ENCODE data around the gene PTPRT. TPM values are rescaled to one million over a fixed set of nuclear protein-coding genes. Genes with fewer than 3 reads are reported as not detected.

Gene PTPRT
- total RNA-seq, 1 experiment from 2014 or later: not detected

DNA sequence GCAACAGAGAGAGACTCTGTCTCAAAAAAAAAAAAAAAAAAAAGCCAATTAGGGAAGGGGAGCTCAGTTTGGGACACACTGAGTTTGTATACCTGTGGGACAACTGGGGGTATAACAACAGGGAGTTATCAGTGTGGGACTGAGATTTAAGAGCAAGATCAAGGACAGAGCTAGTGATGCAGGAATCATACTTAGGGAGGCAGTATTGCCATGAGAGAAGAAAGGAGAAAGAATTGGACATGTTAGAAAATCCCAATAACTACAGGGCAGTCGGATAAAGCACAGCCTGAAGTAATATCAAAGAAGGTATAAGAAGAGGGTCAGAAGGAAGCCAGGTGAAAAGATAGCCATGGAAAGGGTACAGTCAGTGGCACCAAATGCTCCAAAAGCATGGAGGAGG is 121.2 kb downstream of the PTPRT start (continued):
- TF ChIP-seq, protein P1, sequence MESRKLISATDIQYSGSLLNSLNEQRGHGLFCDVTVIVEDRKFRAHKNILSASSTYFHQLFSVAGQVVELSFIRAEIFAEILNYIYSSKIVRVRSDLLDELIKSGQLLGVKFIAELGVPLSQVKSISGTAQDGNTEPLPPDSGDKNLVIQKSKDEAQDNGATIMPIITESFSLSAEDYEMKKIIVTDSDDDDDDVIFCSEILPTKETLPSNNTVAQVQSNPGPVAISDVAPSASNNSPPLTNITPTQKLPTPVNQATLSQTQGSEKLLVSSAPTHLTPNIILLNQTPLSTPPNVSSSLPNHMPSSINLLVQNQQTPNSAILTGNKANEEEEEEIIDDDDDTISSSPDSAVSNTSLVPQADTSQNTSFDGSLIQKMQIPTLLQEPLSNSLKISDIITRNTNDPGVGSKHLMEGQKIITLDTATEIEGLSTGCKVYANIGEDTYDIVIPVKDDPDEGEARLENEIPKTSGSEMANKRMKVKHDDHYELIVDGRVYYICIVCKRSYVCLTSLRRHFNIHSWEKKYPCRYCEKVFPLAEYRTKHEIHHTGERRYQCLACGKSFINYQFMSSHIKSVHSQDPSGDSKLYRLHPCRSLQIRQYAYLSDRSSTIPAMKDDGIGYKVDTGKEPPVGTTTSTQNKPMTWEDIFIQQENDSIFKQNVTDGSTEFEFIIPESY (IDR thresholded peaks at IDR 0.05; ENCODE audit: extremely low read depth, insufficient replicate concordance, low read length): no peak

DNA sequence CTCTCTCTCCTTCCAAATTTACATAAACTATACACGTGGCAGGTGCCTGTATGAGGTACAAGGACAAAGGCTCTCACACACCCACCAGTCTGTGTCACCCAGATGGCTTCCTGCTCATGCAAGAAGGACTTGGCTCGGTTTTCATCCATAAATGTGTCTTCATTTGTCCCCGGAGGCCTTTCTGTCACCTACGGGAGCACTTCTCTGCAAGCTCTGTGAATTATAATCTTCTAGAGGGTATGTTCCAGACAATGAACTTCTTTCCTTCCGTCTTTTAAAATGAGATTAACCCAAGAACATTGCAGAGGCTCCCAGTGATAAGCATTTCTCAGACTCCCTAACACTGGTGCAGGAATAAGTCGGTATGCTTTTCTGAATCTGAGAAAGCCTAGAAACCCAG is 123.6 kb downstream of the PTPRT start:
- Histone ChIP-seq H2AFZ (ENCODE audit: low read depth, low read length, poor library complexity, severe bottlenecking) (no peak overlapping the region), H3K9ac (ENCODE audit: low read length) (no peak overlapping the region), H3K9me3 (ENCODE audit: control insufficient read depth in 1 of 2, insufficient read depth in 1 of 2, low read depth in 1 of 2, low read length in 2 of 2) (peaks cover 0 to 3% of the 10 kb centered on the region in 2 experiments; a peak in 1 of 4 replicates), H3K4me2 (ENCODE audit: low read length) (no peak overlapping the region), H3K9me2 (ENCODE audit: insufficient read depth) (no peaks in the 10 kb centered on the region), H3K27ac (ENCODE audit: low read depth, low read length) (no peak overlapping the region), H4K20me1 (ENCODE audit: insufficient read depth) (no peaks in the 10 kb centered on the region), H3K4me3 (replicated peaks in 1 of 2; ENCODE audit: low read depth in 1 of 2, low read length in 2 of 2) (no peak overlapping the region), H3K36me3 (ENCODE audit: control insufficient read depth in 1 of 2, insufficient read depth in 2 of 2, low read length in 2 of 2) (no peaks in the 10 kb centered on the region), H3K79me2 (ENCODE audit: insufficient read depth, low read length) (no peaks in the 10 kb centered on the region), H3K27me3 (ENCODE audit: insufficient read depth, low read length) (no peaks in the 10 kb centered on the region), H3K4me1 (ENCODE audit: control insufficient read depth in 1 of 2, insufficient read depth in 2 of 2, low read length in 2 of 2) (no peaks in the 10 kb centered on the region)
- no TSS peak for BruUV-seq (replicated peaks)
- DNase-seq (ENCODE audit: low read depth, low spot score): no peak
- ATAC-seq: no peak
- CTCF ChIA-PET: no interaction called here
- TF ChIP-seq POLR2A (IDR thresholded peaks at IDR 0.05; ENCODE audit: borderline replicate concordance, extremely low read depth, insufficient read depth, insufficient read length) (no peak), CBX3 (IDR thresholded peaks at IDR 0.05; ENCODE audit: low read depth) (no peak), EGR1 (IDR thresholded peaks at IDR 0.05; ENCODE audit: low read depth) (no peak), CEBPB (IDR thresholded peaks at IDR 0.05; ENCODE audit: low read depth) (no peak), SIN3A (IDR thresholded peaks at IDR 0.05; ENCODE audit: low read depth) (no peak), JUND (IDR thresholded peaks at IDR 0.05) (no peak), EZH2 (IDR thresholded peaks at IDR 0.05) (no peak), ZNF274 (IDR thresholded peaks at IDR 0.05; ENCODE audit: low read depth, low read length) (no peak), SP1 (IDR thresholded peaks at IDR 0.05; ENCODE audit: low read depth) (no peak), FOSL1 (IDR thresholded peaks at IDR 0.05; ENCODE audit: low read depth) (no peak), ZFX (IDR thresholded peaks at IDR 0.05) (no peak), TCF7L2 (IDR thresholded peaks at IDR 0.05; ENCODE audit: borderline replicate concordance, extremely low read depth, insufficient read depth, insufficient read length) (no peak), ELF1 (IDR thresholded peaks at IDR 0.05; ENCODE audit: borderline replicate concordance, low read depth) (no peak), RAD21 (IDR thresholded peaks at IDR 0.05; ENCODE audit: low read depth) (no peak), SRF (IDR thresholded peaks at IDR 0.05; ENCODE audit: low read depth) (no peak)
- TF ChIP-seq, protein P2, sequence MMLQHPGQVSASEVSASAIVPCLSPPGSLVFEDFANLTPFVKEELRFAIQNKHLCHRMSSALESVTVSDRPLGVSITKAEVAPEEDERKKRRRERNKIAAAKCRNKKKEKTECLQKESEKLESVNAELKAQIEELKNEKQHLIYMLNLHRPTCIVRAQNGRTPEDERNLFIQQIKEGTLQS (IDR thresholded peaks at IDR 0.05): no peak
- TF ChIP-seq, protein P3, sequence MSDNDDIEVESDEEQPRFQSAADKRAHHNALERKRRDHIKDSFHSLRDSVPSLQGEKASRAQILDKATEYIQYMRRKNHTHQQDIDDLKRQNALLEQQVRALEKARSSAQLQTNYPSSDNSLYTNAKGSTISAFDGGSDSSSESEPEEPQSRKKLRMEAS (IDR thresholded peaks at IDR 0.05): no peak
- TF ChIP-seq, protein P4, sequence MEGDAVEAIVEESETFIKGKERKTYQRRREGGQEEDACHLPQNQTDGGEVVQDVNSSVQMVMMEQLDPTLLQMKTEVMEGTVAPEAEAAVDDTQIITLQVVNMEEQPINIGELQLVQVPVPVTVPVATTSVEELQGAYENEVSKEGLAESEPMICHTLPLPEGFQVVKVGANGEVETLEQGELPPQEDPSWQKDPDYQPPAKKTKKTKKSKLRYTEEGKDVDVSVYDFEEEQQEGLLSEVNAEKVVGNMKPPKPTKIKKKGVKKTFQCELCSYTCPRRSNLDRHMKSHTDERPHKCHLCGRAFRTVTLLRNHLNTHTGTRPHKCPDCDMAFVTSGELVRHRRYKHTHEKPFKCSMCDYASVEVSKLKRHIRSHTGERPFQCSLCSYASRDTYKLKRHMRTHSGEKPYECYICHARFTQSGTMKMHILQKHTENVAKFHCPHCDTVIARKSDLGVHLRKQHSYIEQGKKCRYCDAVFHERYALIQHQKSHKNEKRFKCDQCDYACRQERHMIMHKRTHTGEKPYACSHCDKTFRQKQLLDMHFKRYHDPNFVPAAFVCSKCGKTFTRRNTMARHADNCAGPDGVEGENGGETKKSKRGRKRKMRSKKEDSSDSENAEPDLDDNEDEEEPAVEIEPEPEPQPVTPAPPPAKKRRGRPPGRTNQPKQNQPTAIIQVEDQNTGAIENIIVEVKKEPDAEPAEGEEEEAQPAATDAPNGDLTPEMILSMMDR (IDR thresholded peaks at IDR 0.05 in 2 of 3, conservative IDR thresholded peaks at IDR 0.05 in 1 of 3; ENCODE audit: borderline replicate concordance in 1 of 3, insufficient read depth in 1 of 3, low read depth in 2 of 3, low read length in 2 of 3): no peak
- intact Hi-C loops (cut with micrococcal nuclease): no loop called here
- POLR2A ChIA-PET: no interaction called here
- RAD21 ChIA-PET (ENCODE audit: low non-redundant PET in 1 of 2, low total read pairs in 2 of 2, uncharacterized antibody in 2 of 2, unreplicated experiment in 2 of 2): no interaction called here

Data from HCT116 (cell line).